GM19455 (cell line): ENCODE results near the gene LYSMD2.

ENCODE experiments used
- ATAC-seq: cut with Tn5 transposase; IDR thresholded peaks from one replicate; pipeline ENCODE4 v1.9.1; 2021; ENCODE audit not compliant: unreplicated experiment

LYSMD2 gene

DNA sequence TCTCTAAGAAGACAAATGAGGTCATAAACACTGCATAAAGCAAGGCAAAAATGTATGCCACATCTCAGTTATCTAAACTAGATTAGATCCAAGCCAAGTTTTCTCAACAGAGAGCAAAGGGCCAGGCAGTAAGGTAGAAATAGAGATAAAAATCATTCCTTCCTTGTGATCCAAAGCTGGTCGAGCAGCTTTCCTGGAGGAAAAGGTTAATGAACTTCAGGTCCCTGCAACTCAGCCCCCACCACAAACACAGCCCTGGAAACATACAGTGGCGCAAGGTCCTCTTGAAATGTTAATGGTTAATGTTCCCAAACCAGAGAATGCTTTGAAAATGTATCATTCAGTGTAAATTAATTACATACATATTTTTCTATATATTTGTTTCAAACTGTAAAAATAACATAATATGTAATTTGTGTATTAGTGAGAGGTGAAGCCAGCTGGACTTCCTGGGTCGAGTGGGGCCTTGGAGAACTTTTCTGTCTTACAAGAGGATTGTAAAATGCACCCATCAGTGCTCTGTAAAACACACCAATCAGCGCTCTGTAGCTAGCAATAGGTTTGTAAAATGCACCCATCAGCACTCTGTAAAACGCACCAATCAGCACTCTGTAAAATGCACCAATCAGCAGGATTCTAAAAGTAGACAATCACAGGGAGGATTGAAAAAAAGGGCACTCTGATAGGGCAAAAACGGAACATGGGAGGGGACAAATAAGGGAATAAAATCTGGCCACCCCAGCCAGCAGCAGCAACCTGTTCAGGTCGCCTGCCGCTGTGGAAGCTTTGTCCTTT is 17.1 kb downstream of the LYSMD2 start:
- no peak for ATAC-seq

DNA sequence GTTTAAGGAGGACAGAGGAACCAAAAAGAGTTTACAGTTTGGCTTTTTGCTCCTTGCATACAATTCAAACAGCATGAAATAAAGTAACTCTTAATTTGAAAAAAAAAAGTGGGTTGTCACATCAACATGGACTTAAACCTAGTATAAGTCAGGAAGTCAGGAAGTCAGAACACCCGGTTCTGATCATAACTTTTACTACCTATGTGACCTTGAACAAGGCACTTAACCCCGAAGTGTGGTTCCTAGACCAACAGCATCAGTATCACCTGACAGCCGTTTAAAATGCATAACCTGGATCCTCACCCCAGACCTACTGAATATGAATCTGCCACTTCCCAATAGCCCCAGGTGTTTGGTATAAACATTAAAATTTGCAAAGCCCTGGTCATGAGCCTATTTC is 18.7 kb downstream of the LYSMD2 start:
- no peak for ATAC-seq

DNA sequence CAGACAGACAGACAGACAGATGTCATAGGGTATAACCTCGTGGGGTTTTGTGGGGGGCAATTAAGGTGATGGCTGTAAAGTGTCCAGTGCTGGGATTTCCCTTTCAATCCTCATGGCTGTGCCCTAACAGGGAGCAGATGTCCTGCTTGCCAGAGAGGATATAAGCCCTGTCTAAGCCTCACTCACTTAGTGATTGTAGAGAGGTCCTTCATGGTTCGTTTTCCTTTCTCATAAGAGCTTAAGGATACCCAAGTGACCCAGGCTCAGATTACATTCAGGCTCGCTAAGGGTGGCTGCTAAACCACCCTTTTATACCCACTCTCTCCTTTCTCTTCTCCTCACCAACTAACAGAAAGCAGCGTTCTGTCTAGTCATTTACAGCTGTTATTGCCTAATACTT is 19.2 kb downstream of the LYSMD2 start:
- no peak for ATAC-seq

DNA sequence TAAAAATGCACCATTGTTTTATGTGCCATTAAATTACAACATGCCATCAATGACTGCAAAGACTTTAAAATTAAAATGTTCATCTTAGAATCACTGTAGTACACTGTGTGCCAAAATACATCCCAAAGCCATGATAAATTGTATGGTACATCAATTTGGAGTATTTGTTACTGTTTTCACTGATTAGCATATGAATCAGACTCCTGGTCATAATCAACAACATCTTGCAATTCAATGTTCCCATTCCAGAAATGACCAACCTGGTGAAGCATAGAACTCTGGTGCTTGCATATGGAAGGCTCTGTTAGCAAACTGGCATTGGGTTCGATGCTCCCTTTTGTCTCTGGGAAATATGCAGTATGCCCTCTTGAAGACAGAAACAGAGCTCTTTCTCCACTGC is 22.5 kb downstream of the LYSMD2 start:
- no peak for ATAC-seq

DNA sequence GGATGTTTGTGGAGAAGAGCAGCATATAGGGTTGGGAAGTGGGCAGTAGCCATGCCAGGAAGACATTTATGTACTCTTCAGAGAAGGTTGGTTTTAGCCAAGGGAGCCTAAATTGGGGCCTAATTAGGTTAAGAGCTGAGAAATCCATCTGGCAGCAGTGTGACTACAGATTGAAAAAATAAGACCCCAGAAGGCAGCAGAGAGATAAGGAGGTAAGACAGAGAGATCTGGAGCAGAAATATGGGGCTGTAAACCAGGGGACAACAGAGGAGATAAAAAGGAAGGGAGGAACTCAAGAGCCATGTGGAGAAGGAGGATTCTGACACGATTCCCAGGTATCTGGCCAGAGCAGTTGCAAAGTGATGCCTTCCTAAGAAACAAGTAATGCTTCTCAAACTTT is 23.3 kb downstream of the LYSMD2 start:
- no peak for ATAC-seq

DNA sequence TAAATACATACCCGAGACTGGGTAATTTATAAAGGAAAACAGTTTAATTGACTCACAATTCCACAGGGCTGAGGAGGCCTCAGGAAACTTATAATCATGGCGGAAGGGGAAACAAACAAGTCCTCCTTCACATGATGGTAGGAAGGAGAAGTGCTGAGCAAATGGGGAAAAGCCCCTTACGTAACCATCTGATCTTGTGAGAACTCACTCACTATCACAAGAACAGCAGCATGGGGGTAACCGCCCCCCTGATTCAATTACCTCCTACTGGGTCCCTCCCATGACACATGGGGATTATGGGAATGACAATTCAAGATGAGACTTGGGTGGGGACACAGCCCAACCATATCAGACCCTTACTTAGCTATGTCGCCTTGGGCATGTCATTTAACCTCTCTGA is 28.4 kb downstream of the LYSMD2 start:
- ATAC-seq, result no peak

DNA sequence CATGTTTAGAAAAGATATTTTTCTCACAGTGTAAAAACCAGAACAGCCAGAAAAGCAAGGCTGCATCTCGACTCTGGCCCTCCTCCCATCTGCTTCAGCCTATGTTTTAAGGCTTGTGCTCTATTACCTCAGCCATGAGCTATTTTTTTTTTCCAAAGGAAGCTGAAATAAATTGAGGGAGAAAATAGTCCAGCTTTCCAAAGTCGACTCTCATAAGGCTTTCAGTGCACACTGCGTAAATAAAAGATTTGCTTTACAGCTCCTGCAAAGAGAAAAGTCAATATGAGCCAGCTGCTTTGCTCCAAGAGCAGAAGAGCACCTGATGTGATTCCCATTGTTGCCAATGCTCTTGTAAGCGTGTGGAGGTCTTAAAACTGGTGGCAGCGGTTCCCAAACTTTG is 29.4 kb downstream of the LYSMD2 start:
- no peak for ATAC-seq

DNA sequence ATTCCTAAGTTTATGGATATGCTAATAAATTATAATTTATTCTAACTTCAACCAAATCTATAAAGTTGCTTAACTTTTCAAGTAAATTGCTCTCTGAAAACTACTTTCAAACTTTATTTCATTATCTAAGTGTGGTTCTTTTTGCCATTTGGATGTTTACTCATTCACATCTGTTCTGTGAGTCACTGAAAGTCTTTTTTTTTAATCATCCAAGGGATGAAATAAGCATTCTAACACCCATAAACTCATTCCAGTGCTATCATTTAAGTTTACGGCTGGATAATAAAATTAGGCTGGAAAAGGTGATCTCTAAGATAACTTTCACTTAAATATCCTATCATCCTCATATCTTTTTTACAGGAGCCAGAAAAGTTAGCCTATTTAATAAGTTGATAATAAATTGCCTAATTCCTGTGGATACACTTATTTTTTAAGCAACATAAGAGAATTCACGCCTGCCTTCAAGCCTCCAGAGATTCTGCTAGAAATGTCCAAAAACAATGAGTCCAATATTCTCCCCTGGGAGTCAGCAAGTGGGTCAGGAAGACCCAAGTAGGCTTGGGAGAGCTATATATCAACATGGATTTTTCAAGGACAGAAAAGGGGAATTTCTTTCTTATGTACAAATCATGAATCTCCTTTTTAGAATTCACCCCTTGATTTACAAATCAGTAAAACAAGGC is 30.4 kb downstream of the LYSMD2 start:
- no peak for ATAC-seq

DNA sequence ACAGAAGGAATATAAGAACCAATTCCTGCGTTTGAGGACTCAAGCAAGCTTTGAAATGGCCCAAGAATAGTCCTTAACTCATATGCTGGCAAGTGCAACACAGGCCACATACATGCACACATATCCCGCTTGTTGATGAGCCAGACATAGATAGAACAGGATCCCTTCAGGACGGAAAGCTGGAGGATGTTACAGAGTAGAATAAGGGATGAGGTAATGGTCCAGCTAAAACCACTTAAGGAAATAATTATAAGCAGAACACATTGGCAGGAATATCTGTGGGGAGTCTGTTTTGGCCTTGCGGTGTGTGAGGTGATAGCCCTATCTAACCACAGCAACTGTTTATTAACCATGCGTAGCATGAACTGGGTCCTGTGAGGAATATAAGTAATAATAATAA is 31.2 kb downstream of the LYSMD2 start:
- ATAC-seq, result no peak

DNA sequence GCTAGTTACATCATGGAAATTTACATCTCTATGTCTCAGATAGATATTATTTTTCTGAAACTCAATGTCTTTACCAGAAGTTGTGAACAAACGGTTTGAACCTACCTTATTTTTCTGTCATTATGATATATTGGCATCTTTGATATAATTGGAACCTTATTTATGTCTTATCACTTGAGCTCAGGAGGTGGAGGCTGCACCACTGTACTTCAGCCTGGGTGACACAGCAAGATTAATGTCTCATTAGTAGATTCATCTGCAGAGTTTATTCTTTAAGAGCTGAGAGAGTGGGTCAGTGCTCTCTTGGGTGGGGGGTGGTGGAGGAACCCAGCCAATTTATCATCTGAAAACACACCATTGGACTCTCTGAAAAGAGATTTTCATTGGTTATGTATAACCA is 34.7 kb downstream of the LYSMD2 start:
- no peak for ATAC-seq

DNA sequence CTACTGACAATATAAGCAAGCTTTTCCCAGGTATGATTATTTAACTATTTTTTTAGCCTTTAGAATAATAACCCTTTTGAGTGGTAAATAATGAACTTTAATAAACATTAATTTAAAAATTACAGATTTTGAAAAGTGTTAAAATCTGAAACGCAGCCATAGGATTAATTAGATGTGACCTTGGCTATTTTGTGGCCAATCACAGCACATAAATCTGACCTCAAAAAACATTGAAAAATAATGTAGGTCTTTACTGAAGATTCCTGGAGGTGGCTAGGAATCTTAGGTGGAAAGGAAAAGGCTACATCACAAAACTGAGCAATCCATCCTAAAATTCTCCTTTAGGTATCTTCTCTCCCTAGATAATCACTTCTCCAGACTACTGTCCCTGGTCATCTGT is 38.1 kb downstream of the LYSMD2 start:
- no peak for ATAC-seq

DNA sequence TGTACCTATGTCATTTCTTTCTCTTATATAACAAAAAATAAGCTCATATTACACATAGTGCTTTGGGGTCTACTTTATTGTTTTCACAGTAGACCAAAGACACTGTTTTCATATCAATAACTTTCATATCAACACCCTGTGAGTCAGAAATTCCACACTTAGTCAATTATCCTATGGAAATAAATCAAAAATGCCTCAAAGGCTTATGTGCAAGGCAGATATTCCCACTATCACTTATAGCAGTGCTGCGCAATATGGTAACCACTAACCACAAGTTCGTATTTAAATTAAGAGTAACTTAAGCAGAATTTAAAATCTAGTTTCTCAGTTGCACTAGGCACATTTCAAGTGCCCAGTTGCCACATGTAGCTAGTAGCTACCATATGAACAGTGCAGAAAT is 40.3 kb downstream of the LYSMD2 start:
- ATAC-seq, result no peak

DNA sequence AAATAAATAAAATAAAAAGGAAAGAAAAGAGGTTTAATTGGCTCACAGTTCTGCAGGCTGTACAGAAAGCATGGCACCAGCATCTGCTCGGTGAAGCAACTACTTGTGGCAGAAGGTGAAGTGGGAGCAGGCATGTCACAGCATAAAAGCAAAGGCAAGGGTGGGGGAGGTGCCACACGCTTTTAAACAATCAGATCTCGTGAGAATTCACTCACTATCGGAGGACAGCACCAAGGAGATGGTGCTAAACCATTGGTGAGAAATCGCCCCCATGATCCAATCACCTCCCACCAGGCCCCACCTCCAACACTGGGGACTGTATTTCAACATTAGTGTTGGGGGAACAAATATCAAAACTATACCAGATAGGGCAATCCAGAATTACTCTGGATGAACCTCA is 40.9 kb downstream of the LYSMD2 start:
- ATAC-seq, result no peak

DNA sequence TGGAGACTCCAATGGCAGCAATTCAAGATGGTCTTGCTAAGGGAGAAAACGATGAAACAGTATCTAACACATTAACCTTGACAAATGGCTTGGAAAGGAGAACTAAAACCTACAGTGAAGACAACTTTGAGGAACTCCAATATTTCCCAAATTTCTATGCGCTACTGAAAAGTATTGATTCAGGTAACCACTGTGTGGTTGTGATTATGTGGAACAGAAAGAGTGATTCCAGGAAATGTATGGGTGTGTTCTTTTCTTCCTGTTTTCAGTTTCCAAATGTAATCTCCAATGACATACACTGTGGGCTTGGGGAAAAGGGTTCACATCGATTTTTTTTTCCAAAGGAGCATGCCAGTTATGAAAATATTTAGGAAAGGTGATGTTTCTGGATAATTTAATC is 45.3 kb downstream of the LYSMD2 start:
- no peak for ATAC-seq

DNA sequence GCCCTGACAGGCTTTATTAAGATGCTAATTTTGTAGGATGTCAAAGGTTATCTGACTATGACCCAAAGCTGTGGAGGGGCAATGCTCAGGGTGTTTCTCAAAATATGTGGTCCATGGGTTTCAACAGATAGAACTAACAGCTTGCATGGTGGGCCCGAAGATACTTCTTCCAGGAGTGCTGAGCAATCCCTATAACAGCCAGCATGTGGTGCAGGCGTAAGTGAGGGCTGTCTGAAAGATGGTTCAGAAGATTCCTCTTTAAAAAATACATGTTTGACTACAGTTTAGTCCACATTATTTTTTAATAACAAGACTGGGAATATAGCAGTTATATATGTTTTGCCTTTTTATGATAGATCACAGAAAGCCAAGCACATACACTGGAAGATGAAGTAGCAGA is 48.6 kb downstream of the LYSMD2 start:
- ATAC-seq, result no peak

DNA sequence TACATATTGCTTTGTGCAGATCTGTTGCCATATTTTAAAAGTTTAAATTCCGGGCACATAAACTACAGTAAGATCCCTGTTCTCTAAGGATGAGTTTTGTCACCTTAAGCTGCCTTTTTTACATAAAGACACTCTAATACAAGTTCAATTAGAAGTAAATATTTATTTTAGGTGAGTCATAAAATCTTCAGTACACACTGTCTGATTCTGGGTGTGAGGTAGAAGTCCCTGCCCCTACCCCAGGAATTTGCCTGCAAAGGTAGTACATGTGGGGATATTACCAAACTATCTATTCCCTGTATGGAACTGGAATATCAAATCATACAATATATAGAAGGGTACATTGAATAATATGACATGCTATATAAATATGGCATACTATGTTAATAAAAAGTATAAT is 49.9 kb downstream of the LYSMD2 start:
- no peak for ATAC-seq

DNA sequence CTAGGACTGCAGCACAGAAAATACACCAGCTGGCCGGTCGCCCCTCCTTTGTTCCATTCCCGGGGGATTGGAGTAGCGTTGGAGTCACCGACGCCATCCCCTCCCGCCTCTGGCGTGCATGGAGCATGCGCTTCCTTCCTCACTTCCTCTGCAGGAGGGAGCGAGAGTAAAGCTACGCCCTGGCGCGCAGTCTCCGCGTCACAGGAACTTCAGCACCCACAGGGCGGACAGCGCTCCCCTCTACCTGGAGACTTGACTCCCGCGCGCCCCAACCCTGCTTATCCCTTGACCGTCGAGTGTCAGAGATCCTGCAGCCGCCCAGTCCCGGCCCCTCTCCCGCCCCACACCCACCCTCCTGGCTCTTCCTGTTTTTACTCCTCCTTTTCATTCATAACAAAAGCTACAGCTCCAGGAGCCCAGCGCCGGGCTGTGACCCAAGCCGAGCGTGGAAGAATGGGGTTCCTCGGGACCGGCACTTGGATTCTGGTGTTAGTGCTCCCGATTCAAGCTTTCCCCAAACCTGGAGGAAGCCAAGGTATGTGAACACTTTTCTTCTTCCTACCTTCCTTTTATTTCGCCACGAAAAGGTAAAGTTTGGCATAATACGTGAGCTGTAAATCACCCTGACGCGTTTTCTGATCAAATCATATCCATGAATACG is 56.0 kb downstream of the LYSMD2 start, which contains the start of gene SCG3:
SCG3 (plus strand) TSS at position 201 of the 661 bp plus-strand sequence; CDS start at position 454, 253 bp downstream.
- no peak for ATAC-seq

DNA sequence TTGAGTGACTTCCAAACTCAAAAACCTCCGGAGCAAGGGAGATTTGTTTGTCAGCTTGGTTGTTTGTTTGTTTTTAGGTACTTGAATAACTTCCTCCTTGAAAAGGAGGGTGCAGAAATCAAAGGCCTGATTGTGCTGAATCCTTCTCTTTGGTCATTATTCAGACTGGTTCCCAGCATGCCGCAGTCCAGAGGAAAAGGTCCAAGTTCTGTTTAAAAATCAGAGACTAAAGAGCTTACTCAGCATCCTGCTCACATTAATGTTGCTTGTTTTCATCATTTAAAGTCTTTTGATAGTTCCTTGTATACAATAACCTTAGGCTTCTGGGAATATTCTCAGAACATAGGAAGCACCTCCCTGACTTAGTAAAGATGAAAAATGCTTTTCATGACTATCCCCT is 57.1 kb downstream of the LYSMD2 start:
- no peak for ATAC-seq

DNA sequence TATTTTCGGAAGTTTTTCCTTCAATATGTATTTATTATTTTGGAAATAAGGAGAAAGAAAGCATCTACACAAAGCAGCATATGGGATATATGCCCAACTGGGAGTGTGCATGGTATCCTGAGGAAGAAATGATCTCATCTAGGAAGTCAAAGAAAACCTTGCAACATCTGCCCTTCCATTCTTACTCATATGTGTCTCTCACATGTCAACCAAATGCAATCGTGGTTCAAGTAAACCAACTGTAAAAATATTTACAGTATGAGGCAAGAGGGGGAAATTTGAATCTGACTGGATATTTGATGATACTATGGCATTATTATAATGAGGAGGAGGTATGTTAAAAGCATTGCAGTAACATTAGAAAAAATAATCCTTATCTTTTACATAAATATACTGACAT is 59.4 kb downstream of the LYSMD2 start:
- ATAC-seq, result no peak

DNA sequence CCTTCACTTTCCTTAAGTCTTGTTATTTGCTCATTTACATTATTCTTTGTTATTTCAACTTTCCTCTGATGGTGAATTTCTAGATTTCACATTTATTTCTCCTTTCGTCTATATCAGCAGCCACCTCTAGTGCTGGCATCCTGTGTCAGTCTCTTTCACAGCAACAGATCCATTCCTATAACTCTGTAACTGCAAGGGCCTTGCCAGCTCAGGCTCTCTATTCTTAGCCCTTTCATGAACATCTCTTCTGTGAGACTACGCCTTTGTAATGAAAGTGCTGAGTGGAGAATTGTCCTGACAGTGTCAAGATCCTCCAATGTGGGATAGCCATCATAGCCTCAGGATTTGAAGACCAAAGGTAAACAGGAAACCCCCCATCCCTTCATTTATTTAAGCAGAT is 60.0 kb downstream of the LYSMD2 start:
- no peak for ATAC-seq

DNA sequence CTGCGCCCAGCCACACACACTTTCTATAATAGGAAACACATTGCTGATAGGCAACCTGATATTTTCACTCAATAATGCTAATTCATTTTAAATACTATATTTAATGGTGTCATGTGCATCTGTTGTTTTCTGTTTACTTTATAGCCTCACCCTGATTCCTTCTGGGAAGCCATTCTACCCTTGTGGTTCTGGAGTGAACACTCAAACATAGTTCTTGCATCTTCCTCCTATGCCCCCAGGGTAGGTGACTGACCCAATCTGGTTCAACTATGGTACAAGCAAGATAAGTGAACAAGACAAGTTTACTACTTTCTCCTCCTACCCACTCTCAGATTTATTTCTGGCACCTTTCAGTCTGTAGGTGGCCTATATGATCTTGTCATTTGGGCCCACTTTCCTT is 60.4 kb downstream of the LYSMD2 start:
- ATAC-seq, result no peak

DNA sequence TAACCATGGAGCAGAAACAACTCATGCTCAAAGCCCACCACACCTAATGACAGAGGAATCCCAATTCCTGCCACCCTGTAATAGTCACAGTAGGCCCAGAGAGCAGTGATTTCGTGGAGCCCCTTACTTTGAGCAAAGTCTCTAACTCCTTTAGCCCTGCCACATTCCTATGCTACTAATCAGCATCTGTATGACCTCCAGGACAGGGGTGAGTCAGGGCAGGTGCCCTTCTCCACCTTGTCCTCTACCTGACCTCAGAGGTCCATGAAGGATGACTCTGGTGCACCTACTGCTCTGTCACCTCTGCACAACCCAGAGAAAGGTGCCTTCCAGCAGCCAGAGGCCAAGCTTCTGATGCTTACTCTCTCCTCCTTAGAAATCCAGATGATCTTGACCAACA is 62.2 kb downstream of the LYSMD2 start:
- no peak for ATAC-seq
